PC-9 (cell line): Measurements from ENCODE around the gene PLEKHA6.

Experiments
- EZH2 ChIP-seq: fragments of 200-600 bp; sonication (generic); IDR thresholded peaks from 2 replicates; pipeline ENCODE4 v1.8.0; 2017; ENCODE audit warnings: antibody characterized with exemption, low read depth
- TF ChIP-seq, protein P1 (sequence below): fragments of 200-600 bp; sonication (generic); conservative IDR thresholded peaks from 2 replicates; pipeline ENCODE4 v1.6.1; 2017; ENCODE audit warnings: mixed run types, antibody characterized with exemption, mild to moderate bottlenecking, moderate library complexity

GRCh38 chr1:204227351-204227750 lies 132.4 kb downstream of the PLEKHA6 start:
- TF ChIP-seq, protein P1, sequence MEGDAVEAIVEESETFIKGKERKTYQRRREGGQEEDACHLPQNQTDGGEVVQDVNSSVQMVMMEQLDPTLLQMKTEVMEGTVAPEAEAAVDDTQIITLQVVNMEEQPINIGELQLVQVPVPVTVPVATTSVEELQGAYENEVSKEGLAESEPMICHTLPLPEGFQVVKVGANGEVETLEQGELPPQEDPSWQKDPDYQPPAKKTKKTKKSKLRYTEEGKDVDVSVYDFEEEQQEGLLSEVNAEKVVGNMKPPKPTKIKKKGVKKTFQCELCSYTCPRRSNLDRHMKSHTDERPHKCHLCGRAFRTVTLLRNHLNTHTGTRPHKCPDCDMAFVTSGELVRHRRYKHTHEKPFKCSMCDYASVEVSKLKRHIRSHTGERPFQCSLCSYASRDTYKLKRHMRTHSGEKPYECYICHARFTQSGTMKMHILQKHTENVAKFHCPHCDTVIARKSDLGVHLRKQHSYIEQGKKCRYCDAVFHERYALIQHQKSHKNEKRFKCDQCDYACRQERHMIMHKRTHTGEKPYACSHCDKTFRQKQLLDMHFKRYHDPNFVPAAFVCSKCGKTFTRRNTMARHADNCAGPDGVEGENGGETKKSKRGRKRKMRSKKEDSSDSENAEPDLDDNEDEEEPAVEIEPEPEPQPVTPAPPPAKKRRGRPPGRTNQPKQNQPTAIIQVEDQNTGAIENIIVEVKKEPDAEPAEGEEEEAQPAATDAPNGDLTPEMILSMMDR, result no peak
- no peak for TF ChIP-seq EZH2
